HepG2 (cell line): ENCODE data around the gene DDX6. TPM values are rescaled to one million over a fixed set of nuclear protein-coding genes. Genes with fewer than 3 reads are reported as not detected.
A peak's percentile ranks its signal among the peaks of the same experiment; 100 is the strongest.

Source experiments
- AGO2 ChIP-seq: fragments of 200-400 bp; formaldehyde crosslinking; optimal IDR thresholded peaks from 2 replicates; pipeline ENCODE3; 2017; ENCODE audit warnings: mild to moderate bottlenecking, low read depth, low read length, moderate library complexity
- CENPX ChIP-seq: sonication (generic); formaldehyde crosslinking; IDR thresholded peaks from 2 replicates; pipeline ENCODE4 v1.9.0; 2021; ENCODE audit warnings: mild to moderate bottlenecking, missing genetic modification reagents, moderate library complexity
- KLF9 ChIP-seq: IDR thresholded peaks from 2 replicates; pipeline ENCODE4 v1.6.1; 2016; ENCODE audit warnings: low read depth
- LCORL ChIP-seq, 2 experiments: fragments of 450-650 bp in 1 of 2; sonication (generic) in 1 of 2; formaldehyde crosslinking in 1 of 2; IDR thresholded peaks; 2 replicates each; pipeline versions ENCODE4 v1.5.0 to v1.6.1; 2017 to 2020; ENCODE audit warnings: antibody characterized with exemption in 1 of 2, missing genetic modification reagents in 1 of 2
- MED1 ChIP-seq: sonication (generic); formaldehyde crosslinking; IDR thresholded peaks from 2 replicates; pipeline ENCODE4 v1.4.0; 2020; ENCODE audit warnings: missing genetic modification reagents
- NCOA1 ChIP-seq: sonication (generic); formaldehyde crosslinking; IDR thresholded peaks from 2 replicates; pipeline ENCODE4 v1.9.0; 2021; ENCODE audit warnings: missing genetic modification reagents
- NFE2L2 ChIP-seq: fragments of 150-350 bp; IDR thresholded peaks from 2 replicates; pipeline ENCODE4 v1.6.1; 2014; ENCODE audit warnings: low read length
- RNF2 ChIP-seq: fragments of 450-650 bp; conservative IDR thresholded peaks from 2 replicates; pipeline ENCODE4 v1.6.1; 2016; ENCODE audit warnings: low read depth
- THAP11 ChIP-seq: IDR thresholded peaks from 2 replicates; pipeline ENCODE4 v1.6.1; 2016; ENCODE audit warnings: missing biosample characterization, missing genetic modification reagents
- ZNF121 ChIP-seq: sonication (generic); formaldehyde crosslinking; IDR thresholded peaks from 2 replicates; pipeline ENCODE4 v1.5.0; 2020; ENCODE audit warnings: mild to moderate bottlenecking, missing genetic modification reagents
- ZNF207 ChIP-seq: fragments of 450-650 bp; IDR thresholded peaks from 2 replicates; pipeline ENCODE4 v1.6.1; 2016; ENCODE audit warnings: antibody characterized with exemption, borderline replicate concordance
- ZNF234 ChIP-seq: sonication (generic); formaldehyde crosslinking; conservative IDR thresholded peaks from 2 replicates; pipeline ENCODE4 v1.5.1; 2020; ENCODE audit warnings: mild to moderate bottlenecking, missing genetic modification reagents
- ZNF24 ChIP-seq: fragments of 450-650 bp; IDR thresholded peaks from 2 replicates; pipeline ENCODE4 v1.6.1; 2017; ENCODE audit warnings: antibody characterized with exemption, mild to moderate bottlenecking
- ZNF256 ChIP-seq: sonication (generic); formaldehyde crosslinking; conservative IDR thresholded peaks from 2 replicates; pipeline ENCODE4 v1.4.0; 2020; ENCODE audit warnings: missing genetic modification reagents
- ZNF33B ChIP-seq: sonication (generic); formaldehyde crosslinking; IDR thresholded peaks from 2 replicates; pipeline ENCODE4 v1.5.1; 2020; ENCODE audit warnings: mild to moderate bottlenecking, missing genetic modification reagents
- ZNF382 ChIP-seq: sonication (generic); formaldehyde crosslinking; IDR thresholded peaks from 2 replicates; pipeline ENCODE4 v1.5.0; 2020; ENCODE audit warnings: missing genetic modification reagents, mild to moderate bottlenecking, borderline replicate concordance
- ZNF430 ChIP-seq: sonication (generic); formaldehyde crosslinking; IDR thresholded peaks from 2 replicates; pipeline ENCODE4 v1.9.0; 2021; ENCODE audit warnings: mild to moderate bottlenecking, missing genetic modification reagents
- ZNF496 ChIP-seq: sonication (generic); formaldehyde crosslinking; IDR thresholded peaks from 2 replicates; pipeline ENCODE4 v1.8.1; 2023; ENCODE audit warnings: mild to moderate bottlenecking, moderate library complexity, missing genetic modification reagents; ENCODE audit not compliant: insufficient replicate concordance
- ZNF644 ChIP-seq: IDR thresholded peaks from 2 replicates; pipeline ENCODE4 v1.6.1; 2016; ENCODE audit warnings: low read depth
- ZNF652 ChIP-seq: IDR thresholded peaks from 2 replicates; pipeline ENCODE4 v1.6.1; 2016; ENCODE audit warnings: low read depth, borderline replicate concordance
- ZNF879 ChIP-seq: sonication (generic); formaldehyde crosslinking; IDR thresholded peaks from 2 replicates; pipeline ENCODE4 v1.8.1; 2023; ENCODE audit warnings: missing genetic modification reagents
- ZSCAN20 ChIP-seq: sonication (generic); formaldehyde crosslinking; IDR thresholded peaks from 2 replicates; pipeline ENCODE4 v1.4.0; 2020; ENCODE audit warnings: missing genetic modification reagents, mild to moderate bottlenecking, borderline replicate concordance
- polyA plus RNA-seq, 8 experiments: library from polyadenylated mRNA; depleted of rRNA in 3 of 8; stranded (reverse) in 7 of 8; unstranded in 1 of 8; fragments of >200 nt; fragmentation: Illumina TruSeq in 4 of 8; extraction: Trizol in 4 of 8; gene quantifications; 2 replicates each; pipeline versions ENCODE4 v1.2.1 to v1.2.3, GENCODE V29; 2011 to 2016; ENCODE audit warnings: low read depth in 4 of 8, missing spikeins in 1 of 8, mixed read lengths in 1 of 8; ENCODE audit not compliant: insufficient read depth in 1 of 8
- total RNA-seq, 5 experiments: library from RNA; depleted of rRNA; stranded (reverse); fragments of >200 nt; fragmentation: Illumina TruSeq; extraction: Trizol; gene quantifications; 2 replicates each; pipeline ENCODE4 v1.2.3, GENCODE V29; 2016; ENCODE audit warnings: low read depth in 1 of 5
- TF ChIP-seq, protein P1 (sequence below): sonication (generic); formaldehyde crosslinking; IDR thresholded peaks from 2 replicates; pipeline ENCODE4 v1.5.0; 2020; ENCODE audit warnings: missing genetic modification reagents, mild to moderate bottlenecking, borderline replicate concordance
- TF ChIP-seq, protein P2 (sequence below): fragments of 450-650 bp; IDR thresholded peaks from 2 replicates; pipeline ENCODE4 v1.6.1; 2016
- TF ChIP-seq, protein P3 (sequence below): sonication (generic); formaldehyde crosslinking; IDR thresholded peaks from 2 replicates; pipeline ENCODE4 v1.4.0; 2020; ENCODE audit warnings: mild to moderate bottlenecking, missing genetic modification reagents
- TF ChIP-seq, protein P4 (sequence below): sonication (generic); formaldehyde crosslinking; IDR thresholded peaks from 2 replicates; pipeline ENCODE4 v1.4.0; 2020; ENCODE audit warnings: missing genetic modification reagents, borderline replicate concordance

The DDX6 gene
- total and polyA plus RNA-seq, 2 of the 13 experiments (the other 11 are each of a cell fraction or from before 2014, with no cell fraction given) = 20.9 to 59.2 TPM

DNA sequence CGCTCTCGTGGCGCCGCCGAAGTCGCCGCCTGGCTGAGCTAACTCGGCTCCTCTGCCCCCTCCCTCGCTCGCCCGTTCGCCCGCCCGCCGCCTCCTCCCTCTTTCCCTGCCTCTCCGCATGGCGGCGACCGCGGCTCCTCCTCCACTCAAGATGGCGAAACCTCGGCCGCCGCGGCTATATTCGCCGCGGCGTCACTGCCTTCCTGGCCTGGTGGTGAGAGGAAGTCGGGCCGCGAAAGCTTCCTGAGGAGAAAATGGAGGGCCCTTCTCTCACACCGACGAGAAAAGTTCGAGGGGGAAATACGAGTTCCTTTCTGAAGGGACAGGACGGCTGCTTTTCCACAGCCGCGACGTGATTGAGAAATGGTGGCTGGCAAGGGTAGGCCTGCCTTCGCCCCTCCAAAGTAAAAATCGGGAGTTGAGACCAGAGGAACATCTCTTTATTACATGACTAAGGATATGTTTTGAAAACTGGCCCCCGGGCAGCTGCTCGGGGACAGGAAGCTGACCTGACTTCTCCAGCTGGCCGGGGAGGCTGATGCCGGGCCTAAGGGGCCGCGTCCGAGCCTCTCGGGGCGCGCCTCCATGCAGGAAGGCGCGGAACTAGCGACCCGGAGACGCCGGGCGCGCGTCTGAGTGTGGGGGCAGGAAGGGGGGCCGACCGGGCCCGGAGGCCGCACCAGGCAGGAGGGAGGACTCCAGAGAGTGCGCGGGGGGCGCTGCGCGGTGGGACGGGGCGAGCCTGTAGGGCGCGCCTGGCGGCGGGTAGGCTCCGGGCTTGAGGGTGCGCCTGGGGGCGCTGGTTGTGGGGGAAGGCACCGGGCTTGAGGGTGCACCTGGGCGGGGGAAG, at the start of gene DDX6 (continued):
- no peak for TF ChIP-seq LCORL (IDR thresholded peaks at IDR 0.05)
- 0 out of 2 replicates have a peak, but pooled peaks have one; percentile 13 for TF ChIP-seq LCORL (CRISPR knock-in tag; IDR thresholded peaks at IDR 0.05)
- TF ChIP-seq THAP11 = no peak
- TF ChIP-seq ZNF652 = no peak
- peak; percentile 21; the same call in 1 of the 2 replicates for TF ChIP-seq MED1 (CRISPR knock-in tag)
- TF ChIP-seq ZSCAN20 (CRISPR knock-in tag) = no peak
- TF ChIP-seq, protein P1, sequence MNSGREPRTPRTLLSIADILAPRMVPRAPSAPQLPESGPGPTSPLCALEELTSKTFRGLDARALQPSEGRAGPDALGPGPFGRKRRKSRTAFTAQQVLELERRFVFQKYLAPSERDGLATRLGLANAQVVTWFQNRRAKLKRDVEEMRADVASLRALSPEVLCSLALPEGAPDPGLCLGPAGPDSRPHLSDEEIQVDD (CRISPR knock-in tag) = no peak
- no peak for TF ChIP-seq ZNF644 (CRISPR knock-in tag)
- TF ChIP-seq ZNF382 (CRISPR knock-in tag) = no peak
- TF ChIP-seq NCOA1 (CRISPR knock-in tag) = no peak
- TF ChIP-seq NFE2L2 = 0 out of 2 replicates have a peak, but pooled peaks have one; percentile 6
- TF ChIP-seq KLF9 (CRISPR knock-in tag) = no peak
- no peak for TF ChIP-seq RNF2
- TF ChIP-seq, protein P2, sequence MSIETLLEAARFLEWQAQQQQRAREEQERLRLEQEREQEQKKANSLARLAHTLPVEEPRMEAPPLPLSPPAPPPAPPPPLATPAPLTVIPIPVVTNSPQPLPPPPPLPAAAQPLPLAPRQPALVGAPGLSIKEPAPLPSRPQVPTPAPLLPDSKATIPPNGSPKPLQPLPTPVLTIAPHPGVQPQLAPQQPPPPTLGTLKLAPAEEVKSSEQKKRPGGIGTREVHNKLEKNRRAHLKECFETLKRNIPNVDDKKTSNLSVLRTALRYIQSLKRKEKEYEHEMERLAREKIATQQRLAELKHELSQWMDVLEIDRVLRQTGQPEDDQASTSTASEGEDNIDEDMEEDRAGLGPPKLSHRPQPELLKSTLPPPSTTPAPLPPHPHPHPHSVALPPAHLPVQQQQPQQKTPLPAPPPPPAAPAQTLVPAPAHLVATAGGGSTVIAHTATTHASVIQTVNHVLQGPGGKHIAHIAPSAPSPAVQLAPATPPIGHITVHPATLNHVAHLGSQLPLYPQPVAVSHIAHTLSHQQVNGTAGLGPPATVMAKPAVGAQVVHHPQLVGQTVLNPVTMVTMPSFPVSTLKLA = no peak
- no peak; the same call in 1 of the 2 replicates for TF ChIP-seq ZNF234 (CRISPR knock-in tag)
- peak; percentile 15; the same call in 1 of the 2 replicates for TF ChIP-seq ZNF121 (CRISPR knock-in tag)
- no peak for TF ChIP-seq ZNF33B (CRISPR knock-in tag)
- no peak for TF ChIP-seq ZNF207
- TF ChIP-seq, protein P3, sequence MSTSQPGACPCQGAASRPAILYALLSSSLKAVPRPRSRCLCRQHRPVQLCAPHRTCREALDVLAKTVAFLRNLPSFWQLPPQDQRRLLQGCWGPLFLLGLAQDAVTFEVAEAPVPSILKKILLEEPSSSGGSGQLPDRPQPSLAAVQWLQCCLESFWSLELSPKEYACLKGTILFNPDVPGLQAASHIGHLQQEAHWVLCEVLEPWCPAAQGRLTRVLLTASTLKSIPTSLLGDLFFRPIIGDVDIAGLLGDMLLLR (CRISPR knock-in tag) = no peak
- no peak for TF ChIP-seq ZNF496
- TF ChIP-seq, protein P4, sequence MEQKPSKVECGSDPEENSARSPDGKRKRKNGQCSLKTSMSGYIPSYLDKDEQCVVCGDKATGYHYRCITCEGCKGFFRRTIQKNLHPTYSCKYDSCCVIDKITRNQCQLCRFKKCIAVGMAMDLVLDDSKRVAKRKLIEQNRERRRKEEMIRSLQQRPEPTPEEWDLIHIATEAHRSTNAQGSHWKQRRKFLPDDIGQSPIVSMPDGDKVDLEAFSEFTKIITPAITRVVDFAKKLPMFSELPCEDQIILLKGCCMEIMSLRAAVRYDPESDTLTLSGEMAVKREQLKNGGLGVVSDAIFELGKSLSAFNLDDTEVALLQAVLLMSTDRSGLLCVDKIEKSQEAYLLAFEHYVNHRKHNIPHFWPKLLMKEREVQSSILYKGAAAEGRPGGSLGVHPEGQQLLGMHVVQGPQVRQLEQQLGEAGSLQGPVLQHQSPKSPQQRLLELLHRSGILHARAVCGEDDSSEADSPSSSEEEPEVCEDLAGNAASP = no peak
- peak; percentile 63; the same call in 1 of the 2 replicates for TF ChIP-seq ZNF24
- TF ChIP-seq ZNF430 (CRISPR knock-in tag) = peak; percentile 76
- peak; percentile 89 for TF ChIP-seq AGO2
- no peak for TF ChIP-seq CENPX
- peak; percentile 78; the same call in 1 of the 2 replicates for TF ChIP-seq ZNF879 (CRISPR knock-in tag)
- no peak for TF ChIP-seq ZNF256 (CRISPR knock-in tag)
